Endothelial cell of hepatic sinusoid (primary cell): Measurements from ENCODE around the gene IL2RG.

Source experiments
- in situ Hi-C: cut with HindIII; loops from 2 replicates; pipeline ENCODE4 v1.10.0; 2017; ENCODE audit warnings: low sequenced_read_pairs

The IL2RG gene

GRCh38 chrX:71109051-71109450 is 2.3 kb downstream of the IL2RG start:
- in situ Hi-C loops = no loop called here

GRCh38 chrX:71107762-71108360 is 3.5 kb downstream of the IL2RG start:
- in situ Hi-C loops = no loop called here

- in situ Hi-C loops = no loop called here
Observed at GRCh38 chrX:71107245-71107644, 4.1 kb downstream of the IL2RG start.

- in situ Hi-C loops = no loop called here
Observed at GRCh38 chrX:71106427-71106826, 5.0 kb downstream of the IL2RG start, which contains the start of gene CXorf65. CXorf65 (minus strand) TSS chrX:71106740; CDS start chrX:71106556, 184 bp downstream.

- in situ Hi-C loops = no loop called here
Observed at GRCh38 chrX:71105628-71106027, 5.7 kb downstream of the IL2RG start.

GRCh38 chrX:71103110-71103983 is 8.0 kb downstream of the IL2RG start:
- in situ Hi-C loops = no loop called here

- in situ Hi-C loops = no loop called here
Observed at GRCh38 chrX:71102292-71102691, 9.1 kb downstream of the IL2RG start.

GRCh38 chrX:71100581-71101505 is 10.5 kb downstream of the IL2RG start:
- in situ Hi-C loops = no loop called here

GRCh38 chrX:71099736-71100135 is 11.6 kb downstream of the IL2RG start:
- in situ Hi-C loops = no loop called here

- in situ Hi-C loops = no loop called here
Observed at GRCh38 chrX:71098951-71099506, 12.3 kb downstream of the IL2RG start.

- in situ Hi-C loops = no loop called here
Observed at GRCh38 chrX:71098302-71098701, 13.1 kb downstream of the IL2RG start.

- in situ Hi-C loops = no loop called here
Observed at GRCh38 chrX:71096760-71097032, 14.7 kb downstream of the IL2RG start.

- in situ Hi-C loops = no loop called here
Observed at GRCh38 chrX:71095981-71096759, 15.2 kb downstream of the IL2RG start.

GRCh38 chrX:71095555-71095980 is 15.8 kb downstream of the IL2RG start, which contains the start of gene FOXO4:
FOXO4 (plus strand) TSS chrX:71095851; CDS start chrX:71096529, 678 bp downstream.
- in situ Hi-C loops = no loop called here

GRCh38 chrX:71095033-71095432 is 16.3 kb downstream of the IL2RG start:
- in situ Hi-C loops = no loop called here

- in situ Hi-C loops = no loop called here
Observed at GRCh38 chrX:71091263-71091662, 20.1 kb downstream of the IL2RG start.

- in situ Hi-C loops = no loop called here
Observed at GRCh38 chrX:71085900-71086299, 25.5 kb downstream of the IL2RG start.

GRCh38 chrX:71082822-71083221 is 28.6 kb downstream of the IL2RG start:
- in situ Hi-C loops = no loop called here

- in situ Hi-C loops = no loop called here
Observed at GRCh38 chrX:71082124-71082647, 29.2 kb downstream of the IL2RG start.
